Mesenchymal stem cell (in vitro differentiated cells and primary cell): ENCODE data around the gene GUCA2A.

Source experiments
- DNase-seq: peaks from one replicate; pipeline ENCODE4 v3.0.0-alpha.2; 2013
- H2AFZ ChIP-seq: one replicate; pipeline ENCODE4 v1.6.1; 2013; ENCODE audit warnings: low read depth, mild to moderate bottlenecking, control low read depth, inconsistent platforms, low read length, moderate library complexity
- H2AK5ac ChIP-seq: 2 replicates; pipeline ENCODE4 v1.6.1; 2013; ENCODE audit warnings: low read length, moderate library complexity, mild to moderate bottlenecking, inconsistent platforms; ENCODE audit not compliant: severe bottlenecking
- H2BK120ac ChIP-seq: one replicate; pipeline ENCODE4 v1.6.1; 2013; ENCODE audit warnings: low read depth, mild to moderate bottlenecking, inconsistent platforms, low read length, moderate library complexity
- H2BK12ac ChIP-seq, 2 experiments: one replicate each; pipeline ENCODE4 v1.6.1; 2013; ENCODE audit warnings: inconsistent platforms in 2 of 2, low read length in 2 of 2, mild to moderate bottlenecking in 2 of 2, moderate library complexity in 2 of 2, control low read depth in 1 of 2
- H2BK15ac ChIP-seq: one replicate; pipeline ENCODE4 v1.6.1; 2013; ENCODE audit warnings: mild to moderate bottlenecking, low read depth, inconsistent platforms; ENCODE audit not compliant: poor library complexity, severe bottlenecking
- H2BK5ac ChIP-seq: 2 replicates; pipeline ENCODE4 v1.6.1; 2013; ENCODE audit warnings: low read depth, mild to moderate bottlenecking, low read length, control low read depth, inconsistent platforms; ENCODE audit not compliant: poor library complexity, severe bottlenecking
- H3K14ac ChIP-seq, 2 experiments: one replicate each; pipeline ENCODE4 v1.6.1; 2013; ENCODE audit warnings: inconsistent platforms in 2 of 2, low read length in 2 of 2, control low read depth in 1 of 2, mild to moderate bottlenecking in 1 of 2, moderate library complexity in 1 of 2
- H3K18ac ChIP-seq, 2 experiments: one replicate each; pipeline ENCODE4 v1.6.1; 2013; ENCODE audit warnings: inconsistent platforms in 2 of 2, low read length in 2 of 2, control low read depth in 1 of 2, low read depth in 1 of 2, mild to moderate bottlenecking in 1 of 2
- H3K23ac ChIP-seq, 2 experiments: one replicate each; pipeline ENCODE4 v1.6.1; 2013; ENCODE audit warnings: inconsistent platforms in 2 of 2, low read length in 2 of 2, mild to moderate bottlenecking in 2 of 2, moderate library complexity in 2 of 2, control low read depth in 1 of 2
- H3K27ac ChIP-seq: 2 replicates; pipeline ENCODE4 v1.5.1; 2013; ENCODE audit warnings: mild to moderate bottlenecking, moderate library complexity, low read length, control low read depth, inconsistent platforms; ENCODE audit not compliant: poor library complexity, severe bottlenecking
- H3K27me3 ChIP-seq, 2 experiments: 2 replicates each; pipeline versions ENCODE4 v1.6.1 to v1.7.0; 2013; ENCODE audit warnings: low read length in 2 of 2, mild to moderate bottlenecking in 2 of 2, moderate library complexity in 2 of 2, control low read depth in 1 of 2, inconsistent platforms in 1 of 2; ENCODE audit not compliant: control insufficient read depth in 1 of 2, insufficient read depth in 1 of 2
- H3K36me3 ChIP-seq, 2 experiments: 2 replicates each; pipeline versions ENCODE4 v1.6.1 to v1.7.0; 2013; ENCODE audit warnings: low read length in 2 of 2, control low read depth in 1 of 2, inconsistent platforms in 1 of 2, low read depth in 1 of 2, mild to moderate bottlenecking in 1 of 2; ENCODE audit not compliant: insufficient read depth in 2 of 2, control insufficient read depth in 1 of 2
- H3K4ac ChIP-seq, 2 experiments: one replicate each; pipeline ENCODE4 v1.6.1; 2013; ENCODE audit warnings: inconsistent platforms in 2 of 2, low read length in 2 of 2, mild to moderate bottlenecking in 2 of 2, moderate library complexity in 2 of 2, control low read depth in 1 of 2, low read depth in 1 of 2
- H3K4me1 ChIP-seq: 2 replicates; pipeline ENCODE4 v1.6.1; 2013; ENCODE audit warnings: low read depth, low read length, control low read depth; ENCODE audit not compliant: control insufficient read depth, insufficient read depth
- H3K4me2 ChIP-seq: 2 replicates; pipeline ENCODE4 v1.6.1; 2013; ENCODE audit warnings: low read length, mild to moderate bottlenecking, inconsistent platforms; ENCODE audit not compliant: poor library complexity, severe bottlenecking
- H3K4me3 ChIP-seq, 2 experiments: 2 replicates each; pipeline versions ENCODE4 v1.5.1 to v1.7.0; 2013; ENCODE audit warnings: low read length in 2 of 2, mild to moderate bottlenecking in 2 of 2, control low read depth in 1 of 2, low read depth in 1 of 2; ENCODE audit not compliant: insufficient read depth in 1 of 2
- H3K79me1 ChIP-seq: replicated peaks from 2 replicates; pipeline ENCODE4 v1.6.1; 2013; ENCODE audit warnings: mild to moderate bottlenecking, control low read depth, low read length, inconsistent platforms; ENCODE audit not compliant: poor library complexity, severe bottlenecking
- H3K9ac ChIP-seq: 2 replicates; pipeline ENCODE4 v1.7.0; 2013; ENCODE audit warnings: mild to moderate bottlenecking, low read length, moderate library complexity
- H3K9me3 ChIP-seq: 2 replicates; pipeline ENCODE4 v1.7.0; 2013; ENCODE audit warnings: mild to moderate bottlenecking, low read length; ENCODE audit not compliant: control insufficient read depth
- H4K8ac ChIP-seq: one replicate; pipeline ENCODE4 v1.6.1; 2013; ENCODE audit warnings: inconsistent platforms, mild to moderate bottlenecking, low read length, moderate library complexity
- H4K91ac ChIP-seq: one replicate; pipeline ENCODE4 v1.6.1; 2013; ENCODE audit warnings: mild to moderate bottlenecking, low read length, inconsistent platforms
- WGBS: methylation state at CpG from one replicate; pipeline ENCODE4 v1.1.7; 2013; ENCODE audit warnings: mixed read lengths; 5-methylcytosine and 5-hydroxymethylcytosine counted together

GUCA2A gene

DNA sequence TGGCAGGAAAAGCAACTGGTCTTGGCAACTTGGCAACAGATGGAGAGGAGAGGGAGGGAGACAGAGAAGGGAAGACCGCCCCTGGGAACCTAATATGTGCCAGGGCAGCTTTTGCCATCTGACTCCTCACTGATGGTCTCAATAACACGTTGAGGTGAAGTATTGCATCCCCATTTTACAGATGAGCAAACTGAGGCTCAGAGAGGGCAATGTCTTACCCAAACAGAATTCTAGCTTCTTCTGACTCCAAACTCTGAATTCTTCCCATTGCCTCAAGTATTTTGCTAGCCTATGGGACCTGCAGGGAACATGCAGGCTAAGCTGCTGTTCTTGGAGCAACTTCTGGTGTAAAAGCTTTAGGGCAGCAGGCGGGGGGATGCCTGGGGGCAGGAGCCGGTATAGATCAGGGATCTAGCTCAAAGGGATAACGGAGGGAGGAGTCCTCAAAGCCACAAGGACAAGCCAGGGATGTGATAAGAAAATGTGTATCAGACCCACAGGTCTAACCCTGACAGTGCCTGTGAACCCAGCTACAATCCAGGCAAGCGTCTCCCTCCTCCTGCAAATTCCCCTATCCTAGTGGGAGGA is 7.2 kb upstream of the GUCA2A start:
- Histone ChIP-seq H3K27me3 (peaks cover 5 to 8% of the 10 kb centered on the region in 2 experiments), H3K79me1 (peaks cover 9% of the 10 kb centered on the region), H2BK12ac (no peak overlapping the region), H2BK15ac (no peak overlapping the region), H2AK5ac (no peak overlapping the region), H3K4ac (no peak overlapping the region), H3K9me3 (no peaks in the 10 kb centered on the region), H3K9ac (no peak overlapping the region), H2BK5ac (no peak overlapping the region), H3K14ac (no peak overlapping the region), H2BK120ac (no peak overlapping the region), H3K23ac (no peak overlapping the region), H3K18ac (no peak overlapping the region), H3K4me1 (peaks cover 7% of the 10 kb centered on the region), H4K8ac (no peak overlapping the region), H3K36me3 (peaks cover 4 to 10% of the 10 kb centered on the region in 2 experiments), H2AFZ (no peak overlapping the region), H3K4me3 (no peak overlapping the region), H4K91ac (no peak overlapping the region), H3K27ac (no peak overlapping the region), H3K4me2 (no peak overlapping the region)
- 75% methylated on average over 6 of the region's 6 CpGs for WGBS
- DNase-seq: no peak

DNA sequence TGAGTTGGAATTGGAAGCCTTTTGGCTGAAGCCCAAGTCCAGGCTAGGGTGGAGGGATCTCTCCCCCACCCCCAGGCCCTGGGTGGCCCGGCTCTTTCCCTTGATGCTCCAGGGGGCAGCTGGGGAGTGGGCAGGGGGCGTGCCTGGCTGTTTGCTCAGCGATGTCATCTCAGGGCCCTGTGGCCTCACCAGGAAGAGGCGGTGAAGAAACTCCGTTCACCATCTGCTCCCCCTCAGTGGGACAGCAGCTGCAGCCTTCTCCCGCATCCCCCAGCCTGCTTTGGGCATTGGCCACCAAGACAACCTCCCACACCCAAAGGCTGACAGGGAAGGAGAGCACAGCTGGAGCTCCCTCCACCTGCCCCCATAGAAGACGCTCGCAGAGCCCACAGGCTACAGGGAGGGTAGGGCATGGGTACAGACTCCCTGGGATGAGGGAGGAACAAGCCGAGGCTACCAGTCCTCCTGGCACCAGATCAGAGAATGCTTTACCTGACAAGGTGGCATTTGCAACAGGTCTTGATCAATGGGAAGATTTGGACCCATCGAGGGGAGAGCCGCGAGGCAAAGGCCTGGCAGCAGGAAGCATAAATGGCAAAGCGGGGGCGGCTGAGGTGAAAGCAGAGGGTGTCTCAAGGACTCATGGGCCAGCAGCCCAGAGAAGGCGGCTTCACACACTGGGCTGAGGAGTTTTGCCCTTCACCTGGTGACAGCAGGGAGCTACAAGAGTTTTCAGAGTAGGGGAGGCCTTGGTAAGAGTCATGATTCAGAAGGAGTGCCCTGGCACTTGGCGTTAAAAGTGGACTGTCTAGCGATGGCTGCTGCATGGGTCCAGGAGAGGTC is 6.5 kb upstream of the GUCA2A start:
- Histone ChIP-seq H4K91ac (no peak overlapping the region), H3K36me3 (peaks cover 2 to 10% of the 10 kb centered on the region in 2 experiments), H3K27me3 (peaks cover 5 to 8% of the 10 kb centered on the region in 2 experiments), H3K27ac (no peak overlapping the region), H2BK120ac (no peak overlapping the region), H2BK15ac (no peak overlapping the region), H3K18ac (no peak overlapping the region), H2BK12ac (no peak overlapping the region), H3K4me2 (no peak overlapping the region), H3K4me1 (peaks cover 13% of the 10 kb centered on the region), H4K8ac (no peak overlapping the region), H2AK5ac (no peak overlapping the region), H3K4ac (no peak overlapping the region), H2AFZ (no peak overlapping the region), H3K14ac (no peak overlapping the region), H3K4me3 (no peak overlapping the region), H3K79me1 (peaks cover 6% of the 10 kb centered on the region), H2BK5ac (no peak overlapping the region), H3K9ac (no peak overlapping the region), H3K23ac (no peak overlapping the region), H3K9me3 (no peaks in the 10 kb centered on the region)
- DNase-seq: no peak
- WGBS: 80% methylated on average over 17 of the region's 17 CpGs

DNA sequence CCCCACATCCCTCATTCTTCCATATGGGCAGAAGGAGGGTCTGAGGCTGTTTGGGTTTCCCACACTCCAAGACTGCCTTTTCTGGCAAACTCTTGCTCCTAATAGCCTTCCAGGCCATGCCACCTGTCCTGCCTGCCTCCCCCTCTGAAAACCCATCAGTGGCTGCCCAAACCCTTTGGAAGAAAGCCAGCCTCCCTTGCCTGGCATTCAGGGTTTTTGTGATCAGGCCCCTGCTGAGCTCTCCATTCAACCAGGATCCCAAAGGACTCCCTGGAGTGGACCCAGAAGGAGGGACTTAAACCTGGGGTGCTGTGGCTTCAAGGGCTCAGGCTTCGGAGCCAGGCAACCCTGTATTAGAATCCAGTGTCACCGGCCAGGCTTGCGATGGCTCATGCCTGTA is 4.2 kb upstream of the GUCA2A start:
- H3K79me1 ChIP-seq: no peaks in the 10 kb centered on the region
- H3K14ac ChIP-seq: no peak overlapping the region
- no peak overlapping the region for H2BK120ac ChIP-seq
- no peak overlapping the region for H3K23ac ChIP-seq
- 93% methylated on average over 3 of the region's 3 CpGs for WGBS
- H3K27me3 ChIP-seq: peaks cover 5 to 17% of the 10 kb centered on the region in 2 experiments
- no peak overlapping the region for H3K4me2 ChIP-seq
- H4K8ac ChIP-seq: no peak overlapping the region
- H3K27ac ChIP-seq: no peak overlapping the region
- peaks cover 20% of the 10 kb centered on the region for H3K4me1 ChIP-seq
- no peak overlapping the region for H3K4me3 ChIP-seq
- no peaks in the 10 kb centered on the region for H3K9me3 ChIP-seq
- no peak for DNase-seq
- no peak overlapping the region for H2BK5ac ChIP-seq
- H2BK12ac ChIP-seq: no peak overlapping the region
- H3K18ac ChIP-seq: no peak overlapping the region
- H3K4ac ChIP-seq: no peak overlapping the region
- no peak overlapping the region for H3K9ac ChIP-seq
- no peak overlapping the region for H2AK5ac ChIP-seq
- H4K91ac ChIP-seq: no peak overlapping the region
- H2AFZ ChIP-seq: no peak overlapping the region
- H3K36me3 ChIP-seq: peaks cover 0 to 10% of the 10 kb centered on the region in 2 experiments
- H2BK15ac ChIP-seq: no peak overlapping the region

DNA sequence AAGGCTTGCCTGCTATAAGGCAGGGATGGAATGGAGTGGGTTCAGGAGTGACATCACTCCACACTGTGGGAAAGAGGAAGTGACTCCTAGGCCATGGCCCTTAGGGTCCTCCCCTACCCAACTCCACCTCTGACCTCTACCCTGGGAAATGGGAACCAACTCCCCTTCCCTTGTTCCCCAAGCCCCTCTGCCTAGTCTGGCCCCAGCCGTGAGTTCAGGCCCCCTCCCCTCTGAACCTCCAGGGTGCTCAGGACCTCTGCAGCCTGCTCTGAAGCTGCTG is 3.8 kb upstream of the GUCA2A start:
- H4K91ac ChIP-seq: no peak overlapping the region
- no peak overlapping the region for H4K8ac ChIP-seq
- H2AFZ ChIP-seq: no peak overlapping the region
- H3K27ac ChIP-seq: no peak overlapping the region
- no peak overlapping the region for H2AK5ac ChIP-seq
- no peaks in the 10 kb centered on the region for H3K9me3 ChIP-seq
- no peak overlapping the region for H3K14ac ChIP-seq
- H3K27me3 ChIP-seq: peaks cover 5 to 21% of the 10 kb centered on the region in 2 experiments
- no peak overlapping the region for H3K9ac ChIP-seq
- H3K4ac ChIP-seq: no peak overlapping the region
- no peaks in the 10 kb centered on the region for H3K79me1 ChIP-seq
- no peak overlapping the region for H3K18ac ChIP-seq
- peaks cover 20% of the 10 kb centered on the region for H3K4me1 ChIP-seq
- no peak for DNase-seq
- H3K36me3 ChIP-seq: peaks cover 0 to 10% of the 10 kb centered on the region in 2 experiments
- no peak overlapping the region for H2BK120ac ChIP-seq
- no peak overlapping the region for H3K23ac ChIP-seq
- no peak overlapping the region for H3K4me2 ChIP-seq
- no peak overlapping the region for H2BK15ac ChIP-seq
- 62% methylated on average over 1 of the region's 1 CpG for WGBS
- H2BK12ac ChIP-seq: no peak overlapping the region
- H2BK5ac ChIP-seq: no peak overlapping the region
- H3K4me3 ChIP-seq: no peak overlapping the region
